GM06990 (cell line): ENCODE data around the gene NAA60.

Experiments
- DNase-seq: peaks from one replicate; pipeline ENCODE4 v3.0.0-alpha.2; 2011; ENCODE audit not compliant: insufficient read length; ENCODE audit errors: extremely low read depth
- H3K27me3 ChIP-seq: replicated peaks from 2 replicates; pipeline ENCODE4 v1.6.0; 2011; ENCODE audit warnings: low read length; ENCODE audit not compliant: control insufficient read depth, insufficient read depth
- H3K36me3 ChIP-seq: 2 replicates; pipeline ENCODE4 v1.5.1; 2011; ENCODE audit warnings: low read length; ENCODE audit not compliant: control insufficient read depth, insufficient read depth
- H3K4me3 ChIP-seq: replicated peaks from 2 replicates; pipeline ENCODE4 v1.5.1; 2011; ENCODE audit warnings: low read depth, mild to moderate bottlenecking, control low read depth, low read length
- TF ChIP-seq, protein P1 (sequence below): IDR thresholded peaks from 2 replicates; pipeline ENCODE4 v1.5.1; 2011; ENCODE audit warnings: low read length, control low read depth, mild to moderate bottlenecking, inconsistent platforms; ENCODE audit not compliant: insufficient read depth, poor library complexity, severe bottlenecking

The NAA60 gene

DNA sequence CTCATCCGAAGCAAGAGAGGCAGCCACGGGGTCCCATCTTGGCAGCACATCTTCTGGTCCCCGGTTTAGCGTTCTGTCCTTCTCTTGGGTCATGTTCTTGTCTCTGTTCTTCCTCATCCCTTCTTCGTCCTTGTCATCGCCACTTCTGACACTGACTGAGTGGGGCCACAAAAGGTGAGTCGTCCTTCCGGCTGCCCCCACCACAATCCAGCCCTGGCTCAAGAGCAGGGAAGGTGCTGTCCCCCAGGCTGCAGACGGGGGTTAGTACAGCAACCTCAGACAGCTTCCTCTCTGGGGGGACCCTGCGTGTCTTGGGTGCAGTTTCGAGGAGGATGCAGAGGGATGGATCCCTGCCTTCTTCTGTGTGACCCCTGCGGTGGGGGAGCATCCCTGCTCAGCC, 21.8 kb downstream of the NAA60 start:
- TF ChIP-seq, protein P1, sequence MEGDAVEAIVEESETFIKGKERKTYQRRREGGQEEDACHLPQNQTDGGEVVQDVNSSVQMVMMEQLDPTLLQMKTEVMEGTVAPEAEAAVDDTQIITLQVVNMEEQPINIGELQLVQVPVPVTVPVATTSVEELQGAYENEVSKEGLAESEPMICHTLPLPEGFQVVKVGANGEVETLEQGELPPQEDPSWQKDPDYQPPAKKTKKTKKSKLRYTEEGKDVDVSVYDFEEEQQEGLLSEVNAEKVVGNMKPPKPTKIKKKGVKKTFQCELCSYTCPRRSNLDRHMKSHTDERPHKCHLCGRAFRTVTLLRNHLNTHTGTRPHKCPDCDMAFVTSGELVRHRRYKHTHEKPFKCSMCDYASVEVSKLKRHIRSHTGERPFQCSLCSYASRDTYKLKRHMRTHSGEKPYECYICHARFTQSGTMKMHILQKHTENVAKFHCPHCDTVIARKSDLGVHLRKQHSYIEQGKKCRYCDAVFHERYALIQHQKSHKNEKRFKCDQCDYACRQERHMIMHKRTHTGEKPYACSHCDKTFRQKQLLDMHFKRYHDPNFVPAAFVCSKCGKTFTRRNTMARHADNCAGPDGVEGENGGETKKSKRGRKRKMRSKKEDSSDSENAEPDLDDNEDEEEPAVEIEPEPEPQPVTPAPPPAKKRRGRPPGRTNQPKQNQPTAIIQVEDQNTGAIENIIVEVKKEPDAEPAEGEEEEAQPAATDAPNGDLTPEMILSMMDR, result no peak
- Histone ChIP-seq H3K4me3 (no peak overlapping the region), H3K36me3 (peaks cover 15% of the 10 kb centered on the region; the same call in 1 of the 2 replicates), H3K27me3 (no peaks in the 10 kb centered on the region)
- no peak for DNase-seq

DNA sequence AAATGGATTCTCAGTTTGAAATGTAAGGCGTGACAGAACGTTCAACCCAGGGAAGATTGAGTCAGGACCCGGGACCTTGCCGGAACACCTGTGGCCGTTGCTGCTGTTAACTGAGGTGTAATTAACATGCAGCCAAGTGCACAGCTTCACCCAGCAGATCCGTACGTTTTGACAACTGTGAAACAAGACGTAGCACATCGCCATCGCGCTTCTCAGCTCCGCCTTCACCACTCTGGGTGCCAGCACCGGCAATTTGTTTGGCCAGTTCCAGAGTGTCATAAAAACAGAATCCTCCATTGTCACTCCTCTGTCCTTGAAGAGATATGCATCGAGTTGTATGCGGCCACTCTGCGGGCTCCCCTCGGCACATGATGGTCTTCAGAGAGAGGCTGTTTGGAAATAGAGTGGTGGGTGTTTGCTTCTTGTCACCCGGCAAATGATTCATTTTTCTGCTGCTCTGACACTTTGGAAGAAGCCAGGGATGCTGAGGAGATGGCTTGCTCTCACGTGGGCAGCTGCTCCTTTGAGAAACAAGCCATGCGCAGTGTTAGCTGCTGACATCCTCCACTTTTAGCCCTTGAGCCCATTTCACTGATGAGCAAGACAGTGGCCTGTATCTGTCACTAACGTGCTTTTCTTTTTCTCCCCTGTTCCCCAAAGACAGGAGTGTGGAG, 22.6 kb downstream of the NAA60 start:
- H3K27me3 ChIP-seq, result no peaks in the 10 kb centered on the region
- H3K4me3 ChIP-seq, result no peak overlapping the region
- H3K36me3 ChIP-seq, result peaks cover 15% of the 10 kb centered on the region; the same call in 1 of the 2 replicates
- TF ChIP-seq, protein P1, result no peak
- no peak for DNase-seq

DNA sequence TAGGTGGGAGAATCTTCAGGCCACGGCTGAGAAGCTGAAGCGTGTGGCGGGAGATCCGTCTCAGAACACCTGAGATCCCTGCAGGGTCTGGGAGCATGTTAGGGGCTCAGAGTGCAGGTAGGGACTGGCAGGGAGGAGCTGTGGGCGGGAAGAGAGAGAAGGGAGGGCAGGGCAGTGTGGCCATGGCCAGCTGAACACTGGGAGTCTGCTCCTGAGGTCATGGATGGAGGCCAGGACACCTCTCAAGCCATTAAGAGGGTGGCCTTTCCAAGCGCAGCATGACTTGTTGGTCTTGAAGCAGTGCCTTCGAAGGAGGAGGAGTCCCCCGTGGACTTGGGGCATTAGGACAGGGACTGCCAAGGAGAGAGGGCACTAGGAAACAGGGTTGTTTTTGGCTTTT, 23.7 kb downstream of the NAA60 start:
- DNase-seq, result no peak
- Histone ChIP-seq H3K4me3 (no peak overlapping the region), H3K36me3 (peaks cover 18% of the 10 kb centered on the region), H3K27me3 (no peaks in the 10 kb centered on the region)
- TF ChIP-seq, protein P1, result no peak

DNA sequence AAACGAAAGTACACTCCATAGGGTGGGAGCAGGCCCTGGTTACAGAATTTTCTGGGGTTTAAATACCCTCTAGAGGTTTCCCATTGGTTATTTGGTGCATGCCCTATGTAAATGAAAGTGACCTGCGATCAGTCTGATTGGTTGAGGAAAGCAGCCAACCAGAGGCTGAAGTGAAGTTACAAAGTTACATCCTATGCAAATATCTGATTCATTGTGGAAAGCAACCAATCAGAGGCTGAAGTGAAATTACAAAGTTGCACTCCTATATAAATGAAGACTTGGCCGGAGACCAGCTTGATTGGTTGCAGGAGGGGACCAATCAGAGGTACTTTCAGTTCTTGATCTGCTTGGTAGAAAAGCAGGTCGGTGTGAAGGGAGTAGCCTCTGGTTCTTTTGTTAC, 24.4 kb downstream of the NAA60 start:
- TF ChIP-seq, protein P1, result no peak
- DNase-seq, result no peak
- Histone ChIP-seq H3K4me3 (no peak overlapping the region), H3K27me3 (no peaks in the 10 kb centered on the region), H3K36me3 (peaks cover 18% of the 10 kb centered on the region)

DNA sequence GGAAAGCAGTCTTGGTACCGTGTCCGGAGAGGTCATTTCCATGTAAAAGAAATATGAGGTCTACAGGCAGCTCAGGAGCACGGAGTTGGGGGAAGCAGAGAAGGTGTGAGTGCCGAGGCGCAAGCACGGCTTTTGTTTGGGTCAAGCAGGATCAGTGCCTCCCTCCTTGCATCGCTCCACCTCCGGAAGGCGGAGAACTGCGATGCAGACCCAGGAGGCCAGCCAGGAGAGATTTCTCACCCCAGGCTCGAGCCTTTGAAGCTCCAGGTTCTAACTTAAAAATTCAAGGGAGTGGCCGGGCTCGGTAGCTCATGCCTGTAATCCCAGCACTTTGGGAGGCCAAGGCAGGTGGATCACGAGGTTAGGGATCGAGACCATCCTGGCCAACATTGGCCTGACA, 25.0 kb downstream of the NAA60 start:
- TF ChIP-seq, protein P1, result no peak
- no peak for DNase-seq
- no peaks in the 10 kb centered on the region for H3K27me3 ChIP-seq

DNA sequence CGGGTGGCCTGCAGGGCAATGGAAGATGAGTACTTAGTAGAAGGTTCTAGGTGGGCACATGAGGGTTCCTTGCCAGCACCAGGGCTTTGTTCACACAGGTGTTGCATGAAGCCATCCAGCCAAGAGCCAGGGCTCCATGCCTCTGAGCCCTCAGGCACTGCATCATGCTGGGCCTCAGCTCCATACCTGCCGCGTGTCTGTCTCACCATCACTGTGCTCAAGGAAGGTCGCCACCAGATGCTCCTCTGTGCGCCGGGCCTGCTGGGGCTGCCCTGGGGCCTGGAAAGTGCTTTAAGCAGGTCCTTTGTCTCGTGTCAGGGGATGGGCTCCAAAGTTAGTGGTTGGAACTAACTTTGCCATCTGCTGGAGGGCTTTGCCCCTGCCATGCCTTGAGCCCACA, 26.3 kb downstream of the NAA60 start:
- H3K36me3 ChIP-seq, result peaks cover 18% of the 10 kb centered on the region
- H3K27me3 ChIP-seq, result no peaks in the 10 kb centered on the region
- DNase-seq, result no peak
- H3K4me3 ChIP-seq, result no peak overlapping the region
- TF ChIP-seq, protein P1, result no peak

More for the DNA sequence above, 25.0 kb downstream of the NAA60 start:
- H3K36me3 ChIP-seq, result peaks cover 18% of the 10 kb centered on the region
- no peak overlapping the region for H3K4me3 ChIP-seq
